Keratinocyte (primary cell): Measurements from ENCODE around the gene AKR1E2. TPM values are rescaled to one million over a fixed set of nuclear protein-coding genes. Genes with fewer than 3 reads are reported as not detected.
A peak's percentile ranks its signal among the peaks of the same experiment; 100 is the strongest.

ENCODE experiments used
- DNase-seq: peaks from one replicate; pipeline ENCODE4 v3.0.0-alpha.2; 2011; ENCODE audit warnings: low read depth, missing footprints, low spot score
- FAIRE-seq: peaks from 2 replicates; lab custom pipeline; 2011; peaks lifted over from hg19 to GRCh38; lab: Jason Lieb, UNC
- H2AFZ ChIP-seq: 2 replicates; pipeline ENCODE4 v1.6.0; 2012; ENCODE audit warnings: low read length, control low read depth, inconsistent platforms; ENCODE audit not compliant: control insufficient read depth
- H3K27ac ChIP-seq: 2 replicates; pipeline ENCODE4 v1.5.1; 2011; ENCODE audit warnings: low read length; ENCODE audit not compliant: control insufficient read depth, insufficient read depth
- H3K27me3 ChIP-seq: 3 replicates; pipeline ENCODE4 v1.6.0; 2011; ENCODE audit warnings: low read length; ENCODE audit not compliant: control insufficient read depth, insufficient read depth; ENCODE audit errors: extremely low read depth
- H3K36me3 ChIP-seq, 2 experiments: 2 replicates in 1 of 2; 3 replicates in 1 of 2; pipeline ENCODE4 v1.5.1; 2011; ENCODE audit warnings: low read length in 2 of 2, mild to moderate bottlenecking in 1 of 2; ENCODE audit not compliant: control insufficient read depth in 2 of 2, insufficient read depth in 2 of 2; ENCODE audit errors: extremely low read depth in 1 of 2
- H3K4me1 ChIP-seq: 3 replicates; pipeline ENCODE4 v1.5.1; 2011; ENCODE audit warnings: low read length; ENCODE audit not compliant: control insufficient read depth, insufficient read depth; ENCODE audit errors: extremely low read depth
- H3K4me2 ChIP-seq: 3 replicates; pipeline ENCODE4 v1.6.0; 2011; ENCODE audit warnings: low read depth, low read length; ENCODE audit not compliant: control insufficient read depth, insufficient read depth; ENCODE audit errors: extremely low read depth
- H3K4me3 ChIP-seq, 3 experiments: fragments of 200-600 bp in 1 of 3; sonication (generic) in 1 of 3; 2 replicates in 2 of 3; 3 replicates in 1 of 3; pipeline ENCODE4 v1.5.1; 2011 to 2016; ENCODE audit warnings: low read length in 3 of 3, mild to moderate bottlenecking in 3 of 3, control low read depth in 2 of 3, inconsistent platforms in 1 of 3, low read depth in 1 of 3, mixed read lengths in 1 of 3, mixed run types in 1 of 3, moderate library complexity in 1 of 3; ENCODE audit not compliant: control insufficient read depth in 2 of 3, insufficient read depth in 2 of 3; ENCODE audit errors: extremely low read depth in 1 of 3
- H3K79me2 ChIP-seq: 2 replicates; pipeline ENCODE4 v1.6.0; 2012; ENCODE audit warnings: low read length; ENCODE audit not compliant: control insufficient read depth, insufficient read depth
- H3K9ac ChIP-seq: 3 replicates; pipeline ENCODE4 v1.6.0; 2011; ENCODE audit warnings: low read length; ENCODE audit not compliant: control insufficient read depth, insufficient read depth; ENCODE audit errors: extremely low read depth
- H3K9me1 ChIP-seq: 3 replicates; pipeline ENCODE4 v1.6.0; 2011; ENCODE audit warnings: low read length; ENCODE audit not compliant: control insufficient read depth, insufficient read depth; ENCODE audit errors: extremely low read depth
- H3K9me3 ChIP-seq: 2 replicates; pipeline ENCODE4 v1.5.1; 2012; ENCODE audit warnings: low read depth, low read length; ENCODE audit not compliant: control insufficient read depth
- H4K20me1 ChIP-seq: 3 replicates; pipeline ENCODE4 v1.6.0; 2011; ENCODE audit warnings: low read length; ENCODE audit not compliant: control insufficient read depth, insufficient read depth; ENCODE audit errors: extremely low read depth
- EZH2 ChIP-seq: IDR thresholded peaks from one replicate; pipeline ENCODE4 v1.6.1; 2012; ENCODE audit warnings: inconsistent platforms, mild to moderate bottlenecking, low read length, moderate library complexity
- dilution Hi-C: fragments of 300-500 bp; cut with MboI; formaldehyde crosslinking; loops from one replicate; pipeline ENCODE4 v1.7.0; 2020; ENCODE audit warnings: low sequenced_read_pairs; ENCODE audit not compliant: extremely low pct_ligation_motif_present
- polyA plus RNA-seq, 5 experiments: library from polyadenylated mRNA; depleted of rRNA in 3 of 5; stranded (reverse) in 3 of 5; stranded (forward) in 1 of 5; unstranded in 1 of 5; fragments of >200 nt; gene quantifications; 1 replicate in 1 of 5; 2 replicates in 3 of 5; 3 replicates in 1 of 5; pipeline versions ENCODE4 v1.2.1 to v1.2.3, GENCODE V29; 2011 to 2012; ENCODE audit warnings: missing spikeins in 2 of 5, low read depth in 1 of 5, low replicate concordance in 1 of 5
- TF ChIP-seq, protein P1 (sequence below), 3 experiments: IDR thresholded peaks in 1 of 3; conservative IDR thresholded peaks in 1 of 3; optimal IDR thresholded peaks in 1 of 3; 2 replicates in 2 of 3; 3 replicates in 1 of 3; pipeline versions ENCODE3 to v1.5.1; 2011; ENCODE audit warnings: low read length in 3 of 3, mild to moderate bottlenecking in 3 of 3, moderate library complexity in 2 of 3, control low read depth in 1 of 3, inconsistent platforms in 1 of 3; ENCODE audit not compliant: insufficient read depth in 2 of 3; ENCODE audit errors: extremely low read depth in 1 of 3

The AKR1E2 gene
- polyA plus RNA-seq, 1 donor (not counting 4 experiments of a cell fraction or from before 2014, with no cell fraction given) = 1.9 TPM

DNA sequence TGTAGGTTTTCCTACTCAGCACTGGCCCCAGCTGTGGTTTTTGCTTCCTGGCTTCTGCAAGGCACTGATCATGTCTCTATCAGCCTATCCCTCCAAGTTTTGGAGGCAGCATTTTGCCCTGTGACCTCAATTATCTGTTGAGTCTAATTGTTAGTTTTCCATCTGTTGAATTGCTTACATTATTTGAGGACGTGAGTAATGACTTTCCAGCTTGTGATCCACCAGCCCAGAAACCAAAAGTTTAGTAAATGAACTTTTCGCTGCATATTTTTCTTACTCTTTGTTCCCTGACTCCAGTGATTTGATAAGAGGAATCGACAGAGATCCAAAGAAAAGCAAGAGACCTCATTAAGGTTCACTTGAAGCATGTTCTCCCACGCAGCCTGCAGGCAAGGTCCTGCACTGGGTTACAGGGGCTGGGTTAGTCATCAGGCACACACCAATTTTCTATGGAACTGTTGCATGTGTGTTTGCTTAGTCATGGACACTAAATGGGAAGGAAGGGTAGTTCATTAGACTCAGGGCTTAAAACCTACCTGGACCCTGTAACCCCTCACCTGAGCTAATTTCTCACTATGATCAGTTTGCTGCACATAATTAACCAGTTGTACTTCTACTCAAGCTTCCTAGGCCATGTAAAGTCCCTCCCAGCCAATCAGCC is 57.2 kb downstream of the AKR1E2 start:
- Histone ChIP-seq H3K4me2 (peak overlapping the region; percentile 42), H3K4me1 (peaks cover 15% of the 10 kb centered on the region), H3K36me3 (no peaks in the 10 kb centered on the region), H3K4me3 (no peak overlapping the region), H4K20me1 (no peaks in the 10 kb centered on the region), H3K9me3 (no peaks in the 10 kb centered on the region), H3K9ac (no peak overlapping the region), H2AFZ (peak overlapping the region; percentile 61), H3K79me2 (no peaks in the 10 kb centered on the region), H3K27me3 (no peaks in the 10 kb centered on the region), H3K9me1 (no peaks in the 10 kb centered on the region), H3K27ac (peak overlapping the region; percentile 46)
- dilution Hi-C loops = no loop called here
- TF ChIP-seq, protein P1, sequence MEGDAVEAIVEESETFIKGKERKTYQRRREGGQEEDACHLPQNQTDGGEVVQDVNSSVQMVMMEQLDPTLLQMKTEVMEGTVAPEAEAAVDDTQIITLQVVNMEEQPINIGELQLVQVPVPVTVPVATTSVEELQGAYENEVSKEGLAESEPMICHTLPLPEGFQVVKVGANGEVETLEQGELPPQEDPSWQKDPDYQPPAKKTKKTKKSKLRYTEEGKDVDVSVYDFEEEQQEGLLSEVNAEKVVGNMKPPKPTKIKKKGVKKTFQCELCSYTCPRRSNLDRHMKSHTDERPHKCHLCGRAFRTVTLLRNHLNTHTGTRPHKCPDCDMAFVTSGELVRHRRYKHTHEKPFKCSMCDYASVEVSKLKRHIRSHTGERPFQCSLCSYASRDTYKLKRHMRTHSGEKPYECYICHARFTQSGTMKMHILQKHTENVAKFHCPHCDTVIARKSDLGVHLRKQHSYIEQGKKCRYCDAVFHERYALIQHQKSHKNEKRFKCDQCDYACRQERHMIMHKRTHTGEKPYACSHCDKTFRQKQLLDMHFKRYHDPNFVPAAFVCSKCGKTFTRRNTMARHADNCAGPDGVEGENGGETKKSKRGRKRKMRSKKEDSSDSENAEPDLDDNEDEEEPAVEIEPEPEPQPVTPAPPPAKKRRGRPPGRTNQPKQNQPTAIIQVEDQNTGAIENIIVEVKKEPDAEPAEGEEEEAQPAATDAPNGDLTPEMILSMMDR (optimal IDR thresholded peaks at IDR 0.05 in 1 of 3, IDR thresholded peaks at IDR 0.05 in 1 of 3, conservative IDR thresholded peaks at IDR 0.05 in 1 of 3; ENCODE audit: extremely low read depth in 1 of 3, insufficient read depth in 2 of 3, low read length in 3 of 3) = no peak
- no peak for TF ChIP-seq EZH2
- peak; percentile 35 for DNase-seq
- FAIRE-seq = peak; percentile 84

DNA sequence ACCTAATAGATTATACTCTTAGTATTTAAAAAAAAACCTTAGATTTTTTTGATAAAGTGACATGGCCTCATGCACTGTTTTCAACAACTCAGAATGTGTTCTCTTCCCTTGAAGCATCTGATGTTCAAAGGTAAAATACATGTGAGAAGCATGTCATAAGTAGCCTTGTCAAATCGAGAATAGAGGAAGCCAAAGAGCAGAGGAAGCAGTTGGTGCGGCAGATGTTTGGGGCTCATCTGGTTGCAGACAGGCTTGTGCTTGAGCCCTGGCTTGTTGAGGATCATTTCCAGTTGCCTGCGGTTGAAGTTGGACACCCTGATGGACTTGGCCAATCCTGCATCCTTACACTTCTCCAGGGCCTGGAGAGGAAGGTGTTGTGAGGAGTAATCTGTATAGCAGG is 59.2 kb downstream of the AKR1E2 start:
- Histone ChIP-seq H3K9ac (no peak overlapping the region), H4K20me1 (no peaks in the 10 kb centered on the region), H3K79me2 (no peaks in the 10 kb centered on the region), H3K4me2 (no peak overlapping the region), H3K36me3 (no peaks in the 10 kb centered on the region), H3K4me1 (peaks cover 15% of the 10 kb centered on the region), H3K9me3 (no peaks in the 10 kb centered on the region), H3K4me3 (no peak overlapping the region), H3K27me3 (no peaks in the 10 kb centered on the region), H3K27ac (no peak overlapping the region), H3K9me1 (no peaks in the 10 kb centered on the region), H2AFZ (no peak overlapping the region)
- dilution Hi-C loops = no loop called here
- TF ChIP-seq, protein P1 (optimal IDR thresholded peaks at IDR 0.05 in 1 of 3, IDR thresholded peaks at IDR 0.05 in 1 of 3, conservative IDR thresholded peaks at IDR 0.05 in 1 of 3; ENCODE audit: extremely low read depth in 1 of 3, insufficient read depth in 2 of 3, low read length in 3 of 3) = no peak
- no peak for TF ChIP-seq EZH2
- DNase-seq (no peak), FAIRE-seq (no peak)
